ENCODE data around the gene NPAS4.
"Not testable (repeated sequence)": the region's sequence is repeated elsewhere in the genome, so short reads cannot be mapped to it uniquely, and the experiment has no call there.

Gene NPAS4

DNA sequence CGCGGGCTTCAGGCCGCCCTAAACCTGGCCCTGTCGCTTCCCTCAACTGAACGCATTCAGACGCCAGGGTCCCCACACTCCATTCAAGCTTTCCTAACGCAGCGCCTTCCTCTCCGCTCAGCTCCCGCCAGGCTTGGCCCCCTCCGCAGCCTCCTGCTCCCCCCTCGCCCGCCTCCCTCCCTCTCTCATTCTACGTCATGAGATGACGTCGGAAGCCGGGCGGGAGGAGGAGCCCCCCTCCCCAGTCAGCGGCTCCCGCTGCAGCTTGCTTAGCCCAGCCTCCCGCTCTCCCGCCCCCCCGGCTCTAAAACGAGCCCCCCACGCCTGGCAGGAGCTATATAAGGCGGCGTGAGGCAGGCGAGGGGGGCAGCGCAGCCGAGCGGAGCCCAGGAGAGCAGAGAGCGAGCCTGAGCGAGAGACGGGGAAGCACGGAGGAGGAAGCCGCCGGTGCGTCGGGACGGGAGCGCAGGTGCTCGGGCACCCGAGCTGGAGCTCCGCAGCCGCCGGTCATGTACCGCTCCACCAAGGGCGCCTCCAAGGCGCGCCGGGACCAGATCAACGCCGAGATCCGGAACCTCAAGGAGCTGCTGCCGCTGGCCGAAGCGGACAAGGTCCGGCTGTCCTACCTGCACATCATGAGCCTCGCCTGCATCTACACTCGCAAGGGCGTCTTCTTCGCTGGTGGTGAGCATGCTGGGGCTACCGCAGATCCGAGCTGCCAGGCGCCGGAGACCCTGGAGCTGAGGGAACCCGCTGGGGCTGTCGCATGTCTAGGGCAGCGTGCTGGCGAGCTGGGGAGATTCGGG lies at the start of gene NPAS4:
Gene NPAS4, plus strand, starts transcription at position 365 of the 806 bp plus-strand sequence. Its CDS starts 145 bp downstream, at position 510.
- peak in 40 of 56 donors; percentile 13 to 85 (median 54) for DNase-seq

DNA sequence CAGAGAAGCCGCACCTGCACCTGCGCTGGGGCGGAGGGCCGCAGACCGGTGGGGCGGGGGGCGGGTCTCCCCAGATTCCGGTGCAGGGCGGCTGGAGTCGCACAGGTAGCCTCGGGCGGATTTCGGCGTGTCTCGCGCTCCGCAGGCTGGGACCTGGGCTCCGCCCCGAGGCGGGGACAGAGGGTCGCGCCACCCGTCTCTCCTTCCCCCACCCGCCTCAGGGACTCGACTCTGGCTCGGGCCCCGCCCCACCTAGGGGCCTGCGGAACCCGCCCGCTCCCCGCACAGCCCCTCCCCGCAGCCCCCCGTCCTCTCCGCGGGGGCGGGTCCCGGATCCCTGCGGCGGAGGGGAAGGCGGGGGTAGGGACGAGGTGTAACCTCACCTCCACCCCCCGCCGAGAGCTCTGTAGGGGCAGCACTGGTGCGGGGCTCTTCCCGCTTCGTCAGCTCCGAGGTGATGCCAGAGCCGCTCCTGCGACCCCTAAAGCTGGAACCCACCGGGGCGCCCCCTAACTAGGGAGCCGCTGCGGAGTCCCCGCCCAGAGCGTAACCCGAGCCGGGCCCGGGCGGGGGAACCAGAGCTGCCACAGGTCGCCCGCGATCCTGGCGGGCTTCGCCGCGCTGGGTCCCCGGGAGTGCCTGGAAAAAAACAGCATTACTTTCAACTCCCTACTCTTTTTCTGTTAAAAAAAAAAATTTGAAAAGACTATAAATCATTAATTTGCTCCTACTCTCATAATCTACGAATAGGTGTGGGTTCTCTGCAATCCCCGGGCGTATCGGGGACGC lies 49.0 kb upstream of the NPAS4 start, which contains the start of gene SLC29A2:
Gene SLC29A2, minus strand, starts transcription at position 134 of the 789 bp plus-strand sequence. CDS start 169 bp downstream, outside the sequence.
- DNase-seq: peak in 27 of 56 donors; percentile 20 to 77 (median 49)

DNA sequence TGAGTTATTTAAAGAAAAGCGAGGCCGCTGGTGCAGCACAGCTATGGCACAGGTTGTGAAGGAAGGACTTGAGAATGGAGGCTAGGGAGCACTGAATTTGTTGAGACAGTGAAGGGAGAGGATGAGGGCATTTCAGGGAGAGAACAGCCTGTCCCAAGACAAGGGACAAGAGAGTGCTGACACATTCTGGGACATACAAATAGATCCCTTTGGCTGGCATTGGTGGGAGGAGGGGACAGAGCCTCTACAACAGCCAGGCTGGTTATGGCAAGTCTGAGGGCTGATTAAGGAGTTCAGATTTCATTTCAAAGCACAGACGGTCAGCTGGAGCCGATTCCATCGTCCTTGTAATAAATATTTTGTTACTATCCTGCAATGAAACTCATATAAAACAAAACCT lies 47.6 kb upstream of the NPAS4 start:
- DNase-seq: peak in 3 of 56 donors; percentile 3 to 14 (median 5)

DNA sequence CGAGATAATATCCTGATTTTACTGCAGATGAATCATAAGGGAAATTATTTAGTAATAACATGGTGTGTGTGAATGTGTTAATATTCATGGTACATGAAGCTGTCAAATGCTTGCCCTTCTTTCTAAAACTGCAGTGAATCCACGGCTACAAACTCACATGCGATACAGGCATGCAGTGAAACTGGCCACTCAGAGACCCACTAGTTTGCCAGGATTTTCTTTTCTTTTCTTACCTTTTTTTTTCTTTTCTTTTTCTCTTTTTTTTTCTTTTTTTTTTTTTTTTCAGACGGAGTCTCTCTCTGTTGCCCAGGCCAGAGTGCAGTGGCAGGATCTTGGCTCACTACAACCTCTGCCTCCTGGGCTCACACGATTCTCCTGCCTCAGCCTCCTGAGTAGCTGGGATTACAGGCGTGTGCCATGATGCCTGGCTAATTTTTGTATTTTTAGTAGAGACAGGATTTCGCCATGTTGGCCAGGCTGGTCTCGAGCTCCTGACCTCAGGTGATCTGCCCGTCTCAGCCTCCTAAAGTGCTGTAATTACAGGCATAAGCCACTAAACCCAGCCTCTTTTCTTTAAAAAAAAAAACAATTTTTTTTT lies 47.0 kb upstream of the NPAS4 start:
- DNase-seq: not testable (repeated sequence)

DNA sequence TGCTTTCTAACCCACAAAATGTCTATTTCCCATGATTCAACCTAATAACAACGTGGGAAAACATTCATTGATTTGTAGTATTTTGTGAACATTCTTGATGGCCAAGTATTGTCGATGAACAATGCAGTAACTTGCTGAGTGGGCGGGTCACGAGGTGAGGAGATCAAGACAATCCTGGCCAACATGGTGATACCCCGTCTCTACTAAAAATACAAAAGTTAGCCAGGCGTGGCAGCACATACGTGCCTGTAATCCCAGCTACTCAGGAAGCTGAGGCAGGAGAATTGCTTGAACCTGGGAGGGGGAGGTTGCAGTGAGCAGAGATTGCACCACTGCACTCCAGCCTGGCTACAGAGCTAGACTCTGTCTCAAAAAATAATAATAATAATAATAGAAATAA lies 40.6 kb upstream of the NPAS4 start:
- DNase-seq: not testable (repeated sequence)

DNA sequence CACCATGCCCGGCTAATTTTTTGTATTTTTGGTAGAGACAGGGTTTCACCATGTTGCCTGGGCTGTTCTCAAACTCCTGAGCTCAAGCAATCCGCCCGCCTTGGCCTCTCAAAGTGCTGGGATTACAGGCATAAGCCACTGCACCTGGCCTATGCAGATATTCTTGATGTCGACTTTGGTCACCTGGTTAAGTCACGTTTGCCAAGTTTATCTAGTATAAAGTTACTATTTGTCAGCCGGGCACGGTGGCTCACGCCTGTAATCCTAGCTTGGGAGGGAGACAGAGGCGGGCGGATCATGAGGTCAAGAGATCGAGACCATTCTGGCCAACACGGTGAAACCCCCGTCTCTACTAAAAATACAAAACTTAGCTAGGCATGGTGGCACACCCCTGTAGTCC lies 36.5 kb upstream of the NPAS4 start:
- DNase-seq: not testable (repeated sequence)

DNA sequence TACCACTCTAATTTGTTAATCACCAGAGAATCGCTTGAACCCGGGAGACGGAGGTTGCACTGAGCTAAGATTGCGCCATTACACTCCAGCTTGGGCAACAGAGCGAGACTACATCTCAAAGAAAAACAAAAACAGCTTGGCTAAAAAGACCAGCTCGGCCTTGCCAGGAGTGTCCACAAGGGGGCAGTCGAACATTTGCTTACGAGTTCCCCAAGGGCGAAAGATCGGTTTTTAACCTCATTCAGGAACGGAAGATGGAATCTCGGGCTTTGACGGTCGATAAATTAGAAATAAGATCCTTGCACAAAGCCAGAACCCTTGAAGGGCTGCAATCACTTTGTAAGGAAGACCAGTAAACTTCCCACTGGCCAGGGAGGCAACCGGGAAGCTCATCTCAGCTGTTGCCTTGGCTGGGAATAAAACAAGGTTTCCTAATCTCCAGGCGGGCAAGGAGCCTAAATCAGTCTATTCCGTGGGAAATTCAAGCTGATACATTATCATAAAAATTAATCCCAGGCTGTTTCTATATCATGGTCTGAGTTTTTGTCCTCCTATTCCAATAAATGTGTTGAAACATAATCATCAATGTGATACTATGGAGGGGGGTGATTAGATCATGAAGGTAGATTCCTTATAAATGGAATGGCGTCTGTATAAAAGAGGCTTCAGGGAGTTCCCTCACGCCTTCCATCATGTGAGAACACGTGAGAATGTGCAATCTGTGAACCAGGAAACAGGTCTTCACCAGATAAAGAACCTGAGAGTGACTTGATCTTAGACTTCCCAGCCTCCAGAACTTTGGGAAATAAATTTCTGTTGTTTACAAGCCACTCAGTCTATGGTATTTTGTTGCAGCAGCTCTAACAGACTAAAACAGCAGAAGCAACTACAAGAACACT lies 34.4 kb upstream of the NPAS4 start:
- peak in 49 of 56 donors; percentile 12 to 91 (median 57) for DNase-seq

DNA sequence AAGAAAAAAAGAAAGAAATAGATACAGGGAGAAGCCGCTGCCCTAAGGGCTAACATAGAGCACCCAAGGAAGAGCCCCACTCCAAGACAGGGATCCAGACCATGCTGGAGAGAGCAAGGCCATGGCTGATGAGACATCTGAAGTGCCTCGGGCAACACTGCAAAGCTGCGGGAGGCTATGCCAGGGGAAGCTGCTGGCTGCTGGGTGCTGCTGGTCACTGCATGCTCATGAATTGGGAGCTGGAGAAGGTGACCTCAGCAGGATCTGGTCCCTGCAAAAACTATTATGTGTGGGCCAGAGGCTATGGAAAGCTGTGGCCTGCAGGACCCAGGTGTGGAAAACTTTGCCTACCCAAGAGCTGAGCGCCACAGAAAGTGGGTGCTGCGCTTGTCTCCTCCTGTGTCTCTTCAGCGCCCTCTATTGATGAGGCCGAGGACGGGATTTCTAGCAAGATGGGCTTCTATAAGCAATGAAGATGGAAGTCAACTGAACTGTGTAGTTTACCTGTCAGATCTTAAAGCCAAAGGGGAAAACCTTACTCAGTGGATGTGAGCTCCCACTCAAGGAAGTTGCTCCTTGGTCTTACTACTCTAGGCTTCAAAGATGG lies 32.0 kb upstream of the NPAS4 start:
- DNase-seq: peak in 15 of 56 donors; percentile 1 to 47 (median 13)

DNA sequence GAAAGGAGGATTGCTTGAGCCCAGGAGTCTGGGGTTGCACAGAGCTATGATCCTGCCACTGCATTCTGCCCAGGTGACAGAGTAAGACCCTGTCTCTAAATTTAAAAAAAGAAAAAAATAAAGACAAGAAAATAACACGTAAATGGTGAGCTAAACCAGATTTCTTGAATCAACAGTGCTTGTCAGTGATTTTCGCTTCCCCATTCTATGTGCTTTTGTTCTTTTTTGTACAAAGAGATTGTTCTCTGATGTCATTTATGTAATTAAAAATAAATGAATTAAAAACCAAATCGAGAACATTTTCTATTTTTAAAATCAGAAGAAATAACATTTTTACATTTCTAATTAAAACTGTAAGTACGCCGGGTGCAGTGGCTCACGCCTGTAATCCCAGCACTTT lies 29.5 kb upstream of the NPAS4 start:
- DNase-seq: no peak

DNA sequence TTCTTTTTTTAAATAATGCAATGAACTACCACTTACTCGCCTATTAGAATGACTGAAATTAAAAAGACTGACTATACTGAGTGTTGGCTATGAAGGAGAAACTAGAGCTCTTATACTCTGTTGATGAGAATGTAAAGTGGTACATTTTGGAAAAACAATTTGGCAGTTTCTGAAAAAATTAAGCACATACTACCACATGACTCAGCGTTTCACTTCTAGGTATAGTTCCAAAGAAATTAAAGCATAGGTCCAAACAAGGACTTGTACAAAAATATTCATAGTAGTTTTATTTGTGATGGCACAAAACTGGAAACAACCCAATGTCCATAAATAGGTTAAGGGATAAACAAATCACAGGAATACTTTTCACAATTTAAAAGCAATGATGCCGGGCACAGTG lies 26.9 kb upstream of the NPAS4 start:
- DNase-seq: no peak

DNA sequence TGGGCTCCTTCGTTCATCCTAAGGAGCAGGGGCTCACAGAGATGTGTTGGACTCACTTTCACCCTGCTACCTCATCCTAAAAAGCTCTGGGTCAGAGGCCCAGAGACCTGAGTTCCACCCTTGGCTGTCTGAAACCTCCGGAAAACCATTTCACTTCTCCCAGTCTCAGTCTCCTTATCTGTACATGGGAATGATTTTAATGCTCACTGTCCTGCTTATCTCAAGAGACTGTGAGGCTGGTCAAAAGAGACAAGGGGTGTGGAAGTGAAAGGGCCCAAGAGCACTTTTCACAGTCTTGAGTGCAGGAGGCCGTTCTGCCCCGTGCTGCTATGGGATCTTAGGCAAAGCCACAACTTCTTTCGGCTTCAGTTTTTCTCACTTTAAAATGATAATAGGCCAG lies 13.2 kb upstream of the NPAS4 start:
- DNase-seq: no peak

DNA sequence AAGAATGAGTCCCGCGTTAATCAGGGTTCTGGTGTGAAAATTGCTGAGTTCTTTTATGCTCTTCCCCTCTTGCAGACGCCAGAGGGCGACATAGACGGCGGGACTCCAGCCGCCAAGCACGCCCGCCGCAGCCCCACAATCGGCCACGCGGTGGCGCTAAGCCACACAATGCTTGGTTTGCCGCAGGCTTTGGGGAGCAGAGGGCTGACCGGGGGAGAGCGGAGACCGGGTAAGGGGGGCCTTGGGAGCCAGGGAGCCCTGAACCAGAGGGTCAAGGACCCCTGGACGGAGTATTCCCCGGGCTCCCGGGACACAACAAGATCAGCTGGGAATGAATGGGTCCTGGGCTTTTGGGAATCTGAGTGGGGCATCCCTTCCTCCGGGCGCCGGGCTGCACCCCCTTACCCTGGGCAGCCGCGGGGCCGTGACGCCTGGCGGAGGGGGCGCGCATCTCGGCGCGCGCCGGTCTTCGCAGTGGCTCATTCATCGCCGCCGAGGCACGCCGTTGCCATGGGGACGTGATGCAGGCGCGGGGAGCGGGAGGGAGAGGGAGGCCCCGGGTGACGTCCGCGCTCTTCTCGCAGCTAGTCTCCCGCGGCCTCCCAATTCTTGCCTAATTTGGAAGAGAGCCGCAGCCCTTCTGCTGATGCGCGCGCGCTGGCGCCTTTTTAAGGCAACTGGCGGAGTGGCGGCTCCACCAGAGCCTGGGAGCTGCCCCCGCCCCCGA lies 12.2 kb upstream of the NPAS4 start:
- DNase-seq: peak in 55 of 56 donors; percentile 38 to 94 (median 80)

DNA sequence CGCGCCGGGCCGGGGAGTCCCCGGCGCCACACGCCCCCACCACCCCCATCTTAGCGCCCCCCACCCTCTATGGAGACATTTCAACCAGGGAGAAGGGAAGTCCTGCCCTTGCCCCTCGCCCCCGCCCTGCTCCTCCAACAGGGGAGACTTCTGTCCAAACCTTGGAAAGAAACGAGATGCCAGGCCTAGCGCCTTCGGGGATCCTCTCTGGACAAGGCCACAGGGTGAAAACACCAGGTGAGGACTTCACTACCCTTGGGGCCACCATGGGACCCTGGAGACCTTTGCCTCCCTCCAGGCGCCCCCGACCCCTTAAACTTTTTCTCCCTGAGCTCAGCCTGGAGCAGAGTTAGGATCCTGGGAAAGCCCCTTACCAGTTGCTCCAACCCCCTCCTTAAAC lies 11.6 kb upstream of the NPAS4 start:
- DNase-seq: peak in 1 of 56 donors; percentile 74

DNA sequence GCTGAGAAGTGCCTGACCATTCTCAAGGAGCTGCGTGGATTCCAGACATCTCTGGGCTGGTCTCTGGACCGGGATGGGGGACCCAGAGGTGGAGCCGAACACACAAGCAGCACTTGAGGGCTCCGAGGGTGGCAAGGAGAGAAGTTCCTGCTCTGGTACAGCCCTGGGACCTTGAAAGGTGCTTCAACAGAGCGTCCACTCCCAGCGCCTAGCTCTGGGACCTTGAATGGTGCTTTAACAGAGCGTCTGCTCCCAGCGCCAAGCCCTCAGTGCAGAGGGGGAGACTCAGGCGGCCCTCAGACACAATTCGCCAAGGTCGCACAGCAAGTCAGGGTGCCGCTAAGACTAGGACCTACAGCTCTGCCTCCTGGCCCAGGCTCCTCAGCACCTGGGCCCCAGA lies 10.6 kb upstream of the NPAS4 start:
- DNase-seq: no peak

DNA sequence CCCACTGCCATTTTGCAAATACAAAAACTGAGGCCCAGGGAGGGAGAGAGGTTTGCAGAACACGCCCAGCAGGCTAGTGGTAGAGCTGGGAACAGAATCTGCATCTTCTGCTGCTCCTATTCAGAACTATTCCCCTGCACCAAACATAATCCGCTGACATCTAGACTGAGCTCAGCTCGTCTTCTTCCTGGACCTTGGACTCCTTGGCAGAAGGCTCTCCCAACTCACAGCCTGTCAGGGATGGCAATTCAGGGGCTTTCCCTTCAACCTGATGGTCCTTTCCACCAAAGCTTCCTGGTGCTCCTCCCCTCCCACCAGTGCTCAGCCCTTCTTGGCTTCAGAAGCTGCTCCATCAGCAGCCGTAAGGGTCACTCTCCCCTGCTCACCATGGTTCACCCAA lies 9.5 kb upstream of the NPAS4 start:
- no peak for DNase-seq

DNA sequence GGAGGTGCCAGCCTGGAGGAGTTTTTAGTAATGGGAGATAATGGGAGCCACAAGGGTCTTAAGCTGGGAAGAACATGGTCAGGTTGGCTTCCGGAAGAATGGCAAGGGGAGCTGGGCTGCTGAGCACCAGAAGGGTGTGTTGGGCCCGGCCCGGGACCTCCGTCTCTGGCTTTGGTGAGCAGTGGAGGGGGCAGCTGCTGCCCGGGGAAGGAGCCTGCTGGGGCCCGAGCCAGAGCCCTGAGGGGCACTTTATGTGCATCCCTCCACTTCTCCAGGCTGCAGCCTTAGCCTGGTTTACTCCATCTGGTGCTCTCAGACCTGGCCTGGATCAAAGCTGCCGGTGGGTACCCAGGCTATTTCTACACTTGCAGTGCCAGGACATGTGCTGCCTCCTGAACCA lies 8.7 kb upstream of the NPAS4 start:
- DNase-seq: no peak

DNA sequence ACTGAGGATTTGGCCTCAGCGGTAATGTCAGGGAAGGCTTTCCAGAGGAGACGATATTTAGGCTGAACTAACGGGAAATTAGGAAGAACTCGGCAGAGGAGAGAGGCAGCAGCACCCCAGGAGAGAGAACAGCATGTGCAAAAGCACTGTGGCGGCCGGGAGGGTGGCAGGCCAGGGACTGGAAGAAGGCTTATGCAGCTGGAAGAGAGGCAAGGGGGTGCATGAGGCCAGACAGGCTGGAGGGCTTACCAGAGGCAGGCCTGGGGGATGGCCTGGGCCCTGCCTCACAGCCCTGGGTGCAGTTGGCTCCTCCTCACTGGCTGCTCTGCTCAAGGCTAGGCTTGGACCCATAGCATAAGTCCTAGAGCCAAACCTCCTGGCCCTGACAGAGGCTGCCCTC lies 7.7 kb upstream of the NPAS4 start:
- no peak for DNase-seq

DNA sequence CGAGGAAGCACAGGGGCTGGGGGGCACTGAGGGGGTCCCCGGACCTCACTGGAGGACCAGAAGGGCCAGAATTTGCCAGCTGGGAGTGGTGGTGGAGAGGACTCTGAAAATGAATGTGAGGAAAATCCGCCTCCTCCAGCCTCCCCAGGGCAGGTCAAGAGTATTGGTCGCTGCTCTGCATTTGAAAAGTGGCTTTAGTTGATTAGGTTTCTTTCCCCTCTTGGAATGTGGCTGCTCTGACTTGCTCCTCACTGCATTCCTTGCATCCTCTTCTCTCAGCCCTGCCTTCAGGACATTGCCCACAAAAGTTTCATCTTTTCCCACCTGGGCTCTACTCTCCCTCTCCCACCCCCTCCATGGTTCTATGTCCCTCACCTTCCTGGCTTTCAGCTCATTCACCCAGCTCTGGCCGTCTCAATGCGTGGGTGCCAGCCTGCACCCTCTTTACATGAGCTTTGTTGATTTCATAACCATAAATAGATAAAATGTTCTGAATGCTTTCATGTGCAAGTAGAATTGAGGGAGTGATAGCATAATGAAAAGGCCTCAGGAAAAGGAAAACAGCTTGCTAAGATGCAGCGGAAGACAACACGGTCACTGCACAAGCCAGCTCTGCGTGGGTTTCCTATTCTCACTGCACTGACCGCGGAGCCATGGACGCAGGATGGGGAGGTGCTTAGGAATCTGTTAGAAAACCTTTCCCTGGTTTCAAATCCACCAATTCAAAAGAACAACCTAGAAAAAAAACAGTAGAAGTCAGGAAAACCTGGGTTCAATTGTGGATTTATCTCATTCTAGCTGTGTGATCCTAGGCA lies 6.5 kb upstream of the NPAS4 start:
- no peak for DNase-seq

DNA sequence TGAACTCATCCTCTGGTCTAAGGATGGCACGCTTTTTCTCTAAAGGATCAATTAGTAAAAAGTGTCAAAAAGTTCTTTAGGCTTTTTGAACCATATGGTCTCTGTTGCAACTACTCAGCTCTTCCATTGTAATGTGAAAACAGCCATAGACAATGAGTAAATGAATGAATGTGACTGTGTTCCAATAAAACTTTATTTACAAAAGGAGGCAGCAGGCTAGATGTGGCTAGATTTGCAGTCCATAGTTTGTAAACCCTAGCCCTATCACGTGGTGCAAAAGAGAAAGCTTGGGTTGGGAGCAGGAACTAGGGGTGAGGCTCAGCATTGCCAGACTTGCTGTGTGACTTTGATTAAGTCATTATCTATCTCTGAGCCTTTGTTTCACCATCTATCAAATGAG lies 5.4 kb upstream of the NPAS4 start:
- no peak for DNase-seq
